Activated CD4-positive, alpha-beta T cell treated with anti-CD3 and anti-CD28 coated beads, Interleukin-2, amount 50 U/mL, for 4 hours (primary cell): Measurements from ENCODE around the gene SUMF1.
"Not testable (repeated sequence)": the region's sequence is repeated elsewhere in the genome, so short reads cannot be mapped to it uniquely, and the experiment has no call there.

Source experiments
- DNase-seq, 2 experiments: peaks; one replicate each; pipeline ENCODE4 v3.0.0-alpha.2; 2020

SUMF1 gene

DNA sequence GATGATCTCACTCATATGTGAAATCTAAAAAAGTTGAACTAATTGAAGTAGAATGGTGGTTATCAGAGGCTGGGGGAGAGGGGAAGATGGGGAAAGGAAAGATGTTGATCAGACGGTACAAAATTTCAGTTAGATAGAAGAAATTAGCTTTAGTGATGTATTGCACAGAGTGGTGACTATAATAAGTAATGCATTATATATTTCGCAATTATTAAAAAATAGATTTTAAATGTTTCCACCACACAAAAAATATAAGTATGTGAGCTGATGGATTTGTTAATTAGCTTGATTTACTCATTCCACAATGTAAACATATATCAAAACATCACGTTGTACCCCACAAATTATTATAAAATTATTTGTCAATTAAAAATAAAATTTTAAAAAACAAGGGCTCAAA is 8.1 kb downstream of the SUMF1 start:
- DNase-seq = no peak

GRCh38 chr3:4456780-4457179 is 10.3 kb downstream of the SUMF1 start:
- not testable (repeated sequence) for DNase-seq

DNA sequence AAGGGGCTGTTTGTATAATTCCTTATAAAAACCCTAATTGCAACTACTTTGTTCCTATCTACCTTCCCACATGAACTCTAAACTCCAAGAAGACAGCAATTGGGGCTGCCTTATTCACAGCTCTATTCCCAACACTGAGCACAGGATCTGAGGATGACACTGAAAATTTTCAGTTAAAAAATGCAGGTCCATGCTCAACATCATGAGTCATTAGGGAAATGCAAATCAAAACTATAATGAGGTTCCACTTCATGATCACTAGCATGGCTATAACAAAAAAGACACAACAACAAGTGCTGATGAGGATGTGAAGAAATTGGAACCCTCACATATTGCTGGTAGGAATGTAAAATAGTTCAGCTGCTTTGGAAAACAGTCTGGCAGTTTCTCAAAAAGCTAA is 12.9 kb downstream of the SUMF1 start:
- DNase-seq = no peak

DNA sequence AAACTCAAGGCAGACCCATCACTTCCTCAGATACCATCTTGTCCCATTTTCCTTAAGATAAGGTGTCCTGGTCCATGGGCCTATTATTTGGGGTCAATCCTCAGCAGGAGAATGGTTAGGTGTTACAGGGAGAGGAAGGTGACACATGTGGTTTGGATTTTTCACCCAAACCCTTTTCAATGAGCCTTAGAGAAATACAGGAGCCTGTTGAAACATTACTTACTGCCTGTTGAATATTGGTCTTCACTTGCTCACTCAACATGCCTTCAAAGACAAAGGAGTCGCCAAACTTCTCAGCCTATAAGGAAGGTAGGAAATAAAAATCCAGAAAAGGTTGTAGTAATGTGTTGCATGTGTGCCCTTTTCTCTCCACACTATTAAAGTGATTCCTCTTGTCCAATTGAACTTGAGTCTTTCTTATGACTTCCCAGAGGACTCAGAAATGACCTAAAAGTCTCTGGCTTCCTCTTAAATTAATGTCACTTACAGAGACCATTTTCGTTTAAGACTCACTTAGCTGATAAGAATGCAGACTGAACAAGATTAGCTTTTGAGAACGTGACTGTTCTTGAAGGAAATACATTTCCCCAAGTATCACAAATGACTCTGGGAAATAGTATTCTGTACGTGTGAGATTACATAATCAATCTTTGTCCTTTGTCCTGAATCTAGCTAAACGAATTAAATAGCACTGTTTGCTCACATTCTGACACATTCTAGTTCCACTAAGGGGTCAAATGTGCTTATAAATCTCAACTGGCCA is 17.8 kb downstream of the SUMF1 start:
- no peak for DNase-seq

DNA sequence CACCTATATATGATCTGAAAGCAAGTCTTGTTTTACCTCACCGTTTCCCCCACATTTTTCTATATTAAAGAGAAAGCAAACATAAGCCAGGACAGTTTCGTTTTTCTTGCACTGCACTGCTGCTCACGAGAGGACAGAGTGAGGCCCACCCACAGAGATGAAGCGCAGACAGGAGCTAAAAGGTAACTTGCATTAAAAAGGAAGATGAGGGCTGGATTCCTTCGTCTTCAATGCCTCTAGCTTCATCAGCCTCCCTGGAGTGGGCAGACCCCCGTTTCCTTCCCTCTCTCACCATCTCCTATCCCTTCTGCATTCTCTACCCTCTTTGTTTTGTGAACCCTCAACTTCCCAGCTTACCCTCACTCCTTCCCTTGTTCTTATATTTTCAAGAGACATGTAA is 18.9 kb downstream of the SUMF1 start:
- DNase-seq = no peak

DNA sequence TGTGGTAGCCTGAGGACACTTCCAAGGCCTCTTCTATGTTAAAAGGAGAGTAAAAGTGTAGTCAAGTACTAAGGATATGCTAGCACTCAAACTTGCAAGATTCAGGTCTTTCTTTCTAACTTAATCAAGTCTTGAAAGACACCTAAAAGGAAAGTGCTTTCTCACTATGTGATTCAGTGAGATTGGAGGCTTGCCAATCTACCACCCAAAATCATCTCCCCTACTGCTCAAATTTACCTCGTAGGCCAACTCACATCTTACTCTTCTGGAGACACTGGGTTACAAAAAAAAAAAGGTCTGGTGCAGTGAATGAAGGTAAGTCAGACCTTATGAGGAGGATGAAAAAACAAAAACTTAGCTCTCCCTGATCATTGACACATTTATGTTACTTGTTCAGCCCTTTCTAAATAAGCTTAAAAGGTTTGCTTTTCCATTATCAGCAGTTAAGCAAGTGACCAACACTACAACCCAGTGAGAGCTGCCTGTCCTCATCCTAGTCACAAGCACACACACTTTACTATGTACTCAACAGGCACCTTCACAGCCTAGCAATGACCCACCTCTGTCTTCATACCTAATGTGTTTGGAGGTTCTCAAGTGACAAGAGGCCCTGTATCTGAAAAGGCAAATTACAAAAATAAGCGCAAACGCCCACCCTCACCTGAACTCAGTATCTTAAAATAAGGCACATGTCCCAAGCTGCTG is 19.6 kb downstream of the SUMF1 start:
- no peak for DNase-seq

GRCh38 chr3:4440951-4441350 is 26.1 kb downstream of the SUMF1 start:
- no peak for DNase-seq

DNA sequence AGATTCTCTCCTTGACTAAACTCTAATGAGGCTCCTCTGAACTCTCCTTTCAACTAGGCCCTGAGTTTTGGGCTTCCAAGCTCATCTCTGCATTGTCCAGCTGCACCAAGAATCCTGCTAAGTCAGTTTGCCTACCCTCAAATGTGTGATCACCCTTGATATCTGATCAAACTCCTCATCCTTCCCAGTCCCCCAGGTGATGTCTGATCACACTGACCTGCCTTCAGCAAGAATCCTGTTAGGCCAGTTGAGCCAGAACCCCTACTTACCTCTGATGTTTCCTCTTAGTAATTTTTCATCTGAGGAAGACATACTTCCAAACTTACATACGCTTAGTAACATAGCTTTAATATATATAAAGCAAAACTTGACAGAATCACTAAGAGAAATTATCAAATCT is 28.8 kb downstream of the SUMF1 start:
- no peak for DNase-seq

- DNase-seq = no peak
Measured at GRCh38 chr3:4432259-4432658, 34.8 kb downstream of the SUMF1 start.

DNA sequence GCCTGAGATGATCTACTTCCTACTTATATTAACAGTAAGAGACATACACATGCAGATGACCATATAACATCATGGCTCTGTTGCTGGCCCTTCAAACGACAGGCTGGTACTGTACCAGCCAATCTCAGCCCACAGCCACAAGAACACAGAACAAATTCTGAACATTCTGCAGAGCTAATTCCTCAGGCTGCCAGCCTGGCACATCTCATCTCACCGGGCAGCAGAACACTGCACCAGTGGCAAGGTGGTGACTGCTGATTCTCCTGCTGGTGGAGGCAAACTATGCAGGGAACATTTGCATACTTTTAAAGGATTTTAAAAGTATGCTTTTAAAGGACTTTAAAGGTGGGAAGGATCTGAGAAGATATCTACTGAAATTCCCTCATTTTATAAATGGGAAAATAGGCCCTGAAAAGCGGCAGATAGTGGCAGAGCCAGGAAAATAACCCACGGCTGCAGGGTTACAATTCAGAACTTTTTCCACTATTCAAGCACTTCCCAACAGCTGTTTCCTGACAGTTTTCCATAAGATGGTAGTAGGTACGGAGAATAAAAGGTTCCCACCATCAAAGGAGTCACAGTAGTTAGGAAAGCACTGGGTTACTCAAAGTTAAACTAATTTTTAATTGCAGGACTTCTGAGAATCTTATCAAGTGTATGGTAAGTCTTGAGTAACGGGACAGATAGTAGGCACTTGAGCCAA is 37.3 kb downstream of the SUMF1 start:
- DNase-seq = no peak

- DNase-seq = no peak
Measured at GRCh38 chr3:4426782-4427344, 40.2 kb downstream of the SUMF1 start.

GRCh38 chr3:4426261-4426781 is 40.7 kb downstream of the SUMF1 start:
- DNase-seq = no peak

- no peak for DNase-seq
Measured at GRCh38 chr3:4425707-4426106, 41.4 kb downstream of the SUMF1 start.

- no peak for DNase-seq
Measured at GRCh38 chr3:4425055-4425454, 42.0 kb downstream of the SUMF1 start.

GRCh38 chr3:4421121-4421520 is 45.9 kb downstream of the SUMF1 start:
- no peak for DNase-seq

GRCh38 chr3:4419920-4420319 is 47.1 kb downstream of the SUMF1 start:
- DNase-seq = no peak

DNA sequence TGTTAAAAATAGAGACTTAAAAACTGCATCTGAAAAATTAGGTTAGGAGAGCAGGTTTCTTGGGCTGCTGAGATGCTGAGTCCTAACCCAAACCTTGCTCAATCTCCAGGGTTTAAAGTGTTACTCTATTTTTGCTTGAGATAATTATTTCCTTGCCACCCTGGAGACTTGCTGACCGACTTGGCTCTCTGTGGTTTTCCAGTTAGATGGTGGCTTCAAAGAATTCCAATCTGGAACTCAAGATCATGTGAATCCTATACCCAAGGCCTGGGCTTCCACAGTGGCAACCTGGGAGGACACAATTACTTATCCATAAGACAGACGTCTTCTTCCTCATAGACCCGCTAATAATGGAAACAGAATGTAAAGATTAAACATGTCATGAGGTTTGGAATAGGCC is 47.7 kb downstream of the SUMF1 start:
- no peak for DNase-seq

DNA sequence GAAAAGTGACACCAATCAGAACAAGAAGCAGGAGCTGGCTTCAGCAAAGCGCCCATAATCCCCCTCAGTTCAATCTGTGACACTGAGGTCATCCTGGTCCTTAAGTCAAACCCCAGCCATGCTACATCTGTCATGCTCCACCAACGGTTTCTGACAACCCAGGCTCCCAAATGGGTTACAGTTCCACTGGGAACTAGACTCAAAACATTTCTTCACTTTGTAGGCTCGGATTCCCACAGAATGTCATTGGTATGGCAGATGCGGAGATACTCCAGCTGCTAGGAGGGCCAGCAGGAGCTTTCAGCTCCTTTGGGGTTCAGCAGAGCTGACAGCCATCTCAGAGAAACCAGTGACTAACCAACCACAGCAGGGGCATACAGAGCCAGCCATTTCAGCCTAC is 48.9 kb downstream of the SUMF1 start:
- no peak for DNase-seq

- no peak for DNase-seq
Measured at GRCh38 chr3:4417449-4417848, 49.6 kb downstream of the SUMF1 start.

DNA sequence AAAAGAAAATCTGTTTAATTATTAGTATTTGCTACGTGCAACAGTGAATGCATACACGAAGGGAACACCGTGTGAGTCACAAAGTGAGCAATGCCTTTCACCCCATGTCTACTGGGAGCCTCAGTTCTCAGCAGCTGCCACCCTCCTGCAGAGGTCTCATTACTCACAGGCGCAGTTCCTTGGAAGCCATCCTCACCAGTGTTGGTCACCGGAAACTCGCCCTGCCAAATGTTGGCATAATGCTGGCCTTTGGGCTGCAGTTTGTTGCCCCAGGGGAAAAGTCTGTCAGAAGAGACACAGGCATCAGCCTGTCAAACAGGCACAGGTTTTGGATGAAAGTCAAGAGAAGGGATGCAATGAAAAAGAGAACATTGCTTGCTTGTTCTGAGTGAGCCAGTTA is 50.1 kb downstream of the SUMF1 start:
- DNase-seq = no peak

DNA sequence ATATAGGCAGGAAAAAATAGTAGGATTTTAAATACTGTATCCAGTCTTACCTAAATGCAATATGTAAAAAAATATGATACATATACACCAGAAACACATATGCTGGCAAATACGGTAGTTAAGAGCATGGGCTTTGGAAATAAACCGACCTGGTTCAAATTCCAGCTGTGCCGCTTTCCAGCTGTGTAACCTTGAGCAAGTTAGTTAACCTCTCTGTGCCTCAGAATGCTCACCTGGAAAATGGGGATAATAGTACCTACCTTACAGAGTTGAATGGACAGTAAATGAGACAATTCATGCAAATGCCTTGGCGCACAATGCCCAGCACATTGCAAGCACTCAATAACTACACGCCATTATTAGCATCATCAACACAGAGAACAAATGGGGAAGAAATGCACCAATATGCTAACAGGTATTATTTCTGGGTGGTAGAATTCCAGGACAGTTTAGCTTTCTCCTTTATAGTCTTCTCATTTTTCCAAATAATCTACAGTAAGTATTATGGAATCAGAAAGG is 50.6 kb downstream of the SUMF1 start:
- DNase-seq = no peak

DNA sequence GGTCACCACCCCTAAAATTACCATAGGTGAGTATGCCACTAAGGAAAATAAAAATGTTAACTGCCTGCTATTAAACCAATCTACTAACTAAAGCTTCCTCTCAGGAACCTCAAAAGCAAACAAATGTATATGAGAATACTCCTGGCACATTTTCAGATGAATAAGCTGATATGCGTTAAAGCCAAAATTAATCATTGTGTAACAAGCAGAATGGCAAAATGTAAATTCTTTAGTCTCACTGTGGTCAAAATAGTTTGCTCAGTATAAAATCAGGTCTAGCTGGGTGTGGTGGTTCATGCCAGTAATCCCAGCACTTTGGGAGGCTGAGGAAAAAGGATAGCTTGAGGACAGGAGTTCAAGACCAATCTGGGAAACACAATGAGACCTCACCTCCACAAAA is 53.6 kb downstream of the SUMF1 start:
- DNase-seq = no peak

DNA sequence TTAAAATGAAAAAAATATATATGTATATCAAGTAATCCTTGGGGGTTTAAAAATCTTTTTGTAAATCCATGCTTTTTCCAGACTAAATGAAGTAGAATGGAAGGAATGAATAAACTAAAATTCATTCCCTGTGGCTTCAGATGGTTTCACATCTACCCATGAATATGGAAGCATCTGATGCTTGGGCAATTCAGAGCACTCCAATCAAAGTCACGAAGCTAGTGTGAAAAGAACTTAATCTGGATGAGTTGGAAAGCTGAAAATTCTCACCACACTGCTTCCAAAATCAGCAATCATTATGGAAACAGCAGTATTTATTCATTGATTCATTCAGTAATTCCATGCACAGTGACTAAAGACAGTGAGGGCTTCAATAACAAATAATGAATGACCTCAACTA is 55.2 kb downstream of the SUMF1 start:
- no peak for DNase-seq
